SK-N-SH treated with all-trans-retinoic acid at 6 μM for 48 hours (cell line): Measurements from ENCODE around the gene GRID1.

Experiments
- ATAC-seq: fragments of 200-7000 bp; cut with Tn5 transposase; 3 replicates; pipeline ENCODE4 v1.9.1; 2020; ENCODE audit warnings: mild to moderate bottlenecking, moderate library complexity
- BACH2 ChIP-seq: fragments of 250-450 bp; sonication (Bioruptor Pico); IDR thresholded peaks from 2 replicates; pipeline ENCODE4 v1.9.0; 2021; ENCODE audit warnings: mild to moderate bottlenecking, borderline replicate concordance
- ESRRG ChIP-seq: fragments of 250-450 bp; sonication (Bioruptor Pico); IDR thresholded peaks from 2 replicates; pipeline ENCODE4 v1.6.1; 2021; ENCODE audit warnings: mild to moderate bottlenecking
- GLIS3 ChIP-seq: fragments of 250-450 bp; sonication (Bioruptor Pico); IDR thresholded peaks from 2 replicates; pipeline ENCODE4 v1.5.0; 2020; ENCODE audit warnings: mild to moderate bottlenecking, moderate library complexity
- ISL1 ChIP-seq: fragments of 250-450 bp; sonication (Bioruptor Pico); IDR thresholded peaks from 2 replicates; pipeline ENCODE4 v2.1.2; 2022; ENCODE audit warnings: mild to moderate bottlenecking, moderate library complexity
- PATZ1 ChIP-seq: fragments of 250-450 bp; sonication (Bioruptor Pico); IDR thresholded peaks from 2 replicates; pipeline ENCODE4 v1.8.0; 2020; ENCODE audit warnings: mild to moderate bottlenecking, moderate library complexity, borderline replicate concordance
- POU6F1 ChIP-seq: fragments of 250-450 bp; sonication (Bioruptor Pico); IDR thresholded peaks from 2 replicates; pipeline ENCODE4 v1.8.0; 2021; ENCODE audit warnings: low read depth, mild to moderate bottlenecking, moderate library complexity, borderline replicate concordance
- RARB ChIP-seq: fragments of 250-450 bp; sonication (Bioruptor Pico); IDR thresholded peaks from 2 replicates; pipeline ENCODE4 v1.8.0; 2021; ENCODE audit warnings: mild to moderate bottlenecking, moderate library complexity
- TOX ChIP-seq: fragments of 250-450 bp; sonication (Bioruptor Pico); IDR thresholded peaks from 2 replicates; pipeline ENCODE4 v1.8.0; 2021; ENCODE audit warnings: mild to moderate bottlenecking, moderate library complexity, borderline replicate concordance
- ZC3H10 ChIP-seq: fragments of 250-450 bp; sonication (Bioruptor Pico); IDR thresholded peaks from 2 replicates; pipeline ENCODE4 v1.5.1; 2021; ENCODE audit warnings: mild to moderate bottlenecking, moderate library complexity
- ZFP3 ChIP-seq: fragments of 250-450 bp; sonication (Bioruptor Pico); IDR thresholded peaks from 2 replicates; pipeline ENCODE4 v1.5.0; 2020; ENCODE audit warnings: mild to moderate bottlenecking, moderate library complexity
- ZNF70 ChIP-seq: fragments of 450-650 bp; formaldehyde crosslinking; IDR thresholded peaks from 2 replicates; pipeline ENCODE4 v1.5.0; 2020; ENCODE audit warnings: mild to moderate bottlenecking, moderate library complexity
- ZNF8 ChIP-seq: fragments of 450-650 bp; formaldehyde crosslinking; IDR thresholded peaks from 2 replicates; pipeline ENCODE4 v1.5.0; 2020; ENCODE audit warnings: mild to moderate bottlenecking, moderate library complexity
- TF ChIP-seq, protein P1 (sequence below): fragments of 250-450 bp; sonication (Bioruptor Pico); IDR thresholded peaks from 2 replicates; pipeline ENCODE4 v1.5.0; 2020; ENCODE audit warnings: mild to moderate bottlenecking, moderate library complexity

Gene GRID1

DNA sequence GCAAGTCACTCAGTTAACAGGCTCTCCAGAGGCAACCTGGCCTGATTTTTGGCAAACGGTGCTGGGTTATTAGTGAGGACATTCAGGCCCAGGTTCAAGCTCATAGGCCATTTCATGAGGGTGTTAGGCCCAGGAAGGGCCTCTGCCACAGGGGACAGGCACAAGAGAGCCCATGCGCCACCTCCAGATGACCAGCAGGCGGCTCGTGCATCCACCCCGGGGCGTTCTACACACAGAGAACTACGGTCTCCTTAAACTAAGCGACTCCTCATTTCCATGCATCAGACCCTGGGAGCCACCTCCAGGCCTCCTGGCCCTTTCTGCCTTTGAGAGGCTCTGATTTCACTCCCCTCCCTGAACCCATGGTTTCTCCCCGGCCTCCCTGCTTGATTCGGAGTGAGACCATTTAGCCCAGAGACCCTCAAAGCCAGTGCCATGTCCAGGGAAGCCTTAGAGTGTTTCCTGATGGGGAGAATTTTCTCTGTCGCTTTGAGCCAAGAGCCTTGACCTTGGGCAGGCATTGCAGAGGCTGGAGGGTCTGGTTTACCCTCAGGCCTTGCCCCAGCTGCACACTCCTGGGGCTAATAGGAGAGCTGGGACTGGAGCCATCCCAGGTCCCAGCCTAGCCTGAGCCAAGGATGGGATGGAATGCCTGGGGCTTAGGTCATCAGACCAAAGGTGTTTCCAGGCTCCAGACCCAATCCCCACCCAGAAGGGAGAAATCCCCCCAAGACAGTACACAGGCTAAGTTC lies 188.0 kb downstream of the GRID1 start:
- ATAC-seq, result no peak
- no peak for TF ChIP-seq PATZ1 (CRISPR knock-in tag)
- TF ChIP-seq, protein P1, sequence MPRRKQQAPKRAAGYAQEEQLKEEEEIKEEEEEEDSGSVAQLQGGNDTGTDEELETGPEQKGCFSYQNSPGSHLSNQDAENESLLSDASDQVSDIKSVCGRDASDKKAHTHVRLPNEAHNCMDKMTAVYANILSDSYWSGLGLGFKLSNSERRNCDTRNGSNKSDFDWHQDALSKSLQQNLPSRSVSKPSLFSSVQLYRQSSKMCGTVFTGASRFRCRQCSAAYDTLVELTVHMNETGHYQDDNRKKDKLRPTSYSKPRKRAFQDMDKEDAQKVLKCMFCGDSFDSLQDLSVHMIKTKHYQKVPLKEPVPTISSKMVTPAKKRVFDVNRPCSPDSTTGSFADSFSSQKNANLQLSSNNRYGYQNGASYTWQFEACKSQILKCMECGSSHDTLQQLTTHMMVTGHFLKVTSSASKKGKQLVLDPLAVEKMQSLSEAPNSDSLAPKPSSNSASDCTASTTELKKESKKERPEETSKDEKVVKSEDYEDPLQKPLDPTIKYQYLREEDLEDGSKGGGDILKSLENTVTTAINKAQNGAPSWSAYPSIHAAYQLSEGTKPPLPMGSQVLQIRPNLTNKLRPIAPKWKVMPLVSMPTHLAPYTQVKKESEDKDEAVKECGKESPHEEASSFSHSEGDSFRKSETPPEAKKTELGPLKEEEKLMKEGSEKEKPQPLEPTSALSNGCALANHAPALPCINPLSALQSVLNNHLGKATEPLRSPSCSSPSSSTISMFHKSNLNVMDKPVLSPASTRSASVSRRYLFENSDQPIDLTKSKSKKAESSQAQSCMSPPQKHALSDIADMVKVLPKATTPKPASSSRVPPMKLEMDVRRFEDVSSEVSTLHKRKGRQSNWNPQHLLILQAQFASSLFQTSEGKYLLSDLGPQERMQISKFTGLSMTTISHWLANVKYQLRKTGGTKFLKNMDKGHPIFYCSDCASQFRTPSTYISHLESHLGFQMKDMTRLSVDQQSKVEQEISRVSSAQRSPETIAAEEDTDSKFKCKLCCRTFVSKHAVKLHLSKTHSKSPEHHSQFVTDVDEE (CRISPR knock-in tag), result no peak
- TF ChIP-seq BACH2 (CRISPR knock-in tag), result no peak
- TF ChIP-seq TOX (CRISPR knock-in tag), result no peak
- TF ChIP-seq GLIS3 (CRISPR knock-in tag), result no peak
- TF ChIP-seq ZNF8 (CRISPR knock-in tag), result no peak
- TF ChIP-seq ZFP3 (CRISPR knock-in tag), result no peak
- no peak for TF ChIP-seq ISL1 (CRISPR knock-in tag)
- TF ChIP-seq ZNF70 (CRISPR knock-in tag), result no peak
- no peak for TF ChIP-seq POU6F1
- TF ChIP-seq ZC3H10, result no peak

- ATAC-seq, result no peak
- TF ChIP-seq POU6F1 (no peak), GLIS3 (CRISPR knock-in tag) (no peak), ESRRG (no peak), PATZ1 (CRISPR knock-in tag) (no peak), TOX (CRISPR knock-in tag) (no peak), RARB (CRISPR knock-in tag) (no peak), ZNF70 (CRISPR knock-in tag) (no peak)
- TF ChIP-seq, protein P1 (CRISPR knock-in tag), result no peak
These were observed 188.9 kb downstream of the GRID1 start for GRCh38 chr10:86177537-86178155.
